ENCODE results near the gene PANK1.

DNA sequence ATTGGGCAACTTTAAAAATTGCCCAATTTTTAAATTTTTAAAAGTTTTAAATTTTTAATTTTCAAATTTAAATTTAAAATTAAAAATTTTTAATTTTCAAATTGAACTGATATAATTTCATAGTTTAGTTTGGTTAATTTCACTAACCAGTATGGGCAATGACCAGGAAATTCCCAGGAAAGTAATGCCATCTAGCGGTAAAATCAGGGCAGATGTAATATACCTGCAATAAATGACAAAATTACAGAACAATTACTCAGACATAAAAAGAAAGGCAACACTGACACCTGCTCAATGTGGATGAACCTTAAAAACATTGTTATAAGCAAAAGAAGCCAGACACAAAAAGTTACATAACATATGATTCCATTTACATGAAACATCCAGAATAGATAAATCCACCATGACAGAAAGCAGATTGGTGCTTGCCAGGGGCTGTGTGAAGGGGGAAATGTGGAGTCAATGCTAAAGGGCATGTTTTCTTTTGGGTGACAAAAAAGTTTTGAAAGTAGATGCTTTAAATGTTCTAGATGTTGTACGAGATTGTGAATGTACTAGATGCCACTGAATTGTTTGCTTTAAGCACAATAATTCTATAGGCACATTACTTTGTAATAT lies 81.1 kb downstream of the PANK1 start:
- TF ChIP-seq, protein P1, sequence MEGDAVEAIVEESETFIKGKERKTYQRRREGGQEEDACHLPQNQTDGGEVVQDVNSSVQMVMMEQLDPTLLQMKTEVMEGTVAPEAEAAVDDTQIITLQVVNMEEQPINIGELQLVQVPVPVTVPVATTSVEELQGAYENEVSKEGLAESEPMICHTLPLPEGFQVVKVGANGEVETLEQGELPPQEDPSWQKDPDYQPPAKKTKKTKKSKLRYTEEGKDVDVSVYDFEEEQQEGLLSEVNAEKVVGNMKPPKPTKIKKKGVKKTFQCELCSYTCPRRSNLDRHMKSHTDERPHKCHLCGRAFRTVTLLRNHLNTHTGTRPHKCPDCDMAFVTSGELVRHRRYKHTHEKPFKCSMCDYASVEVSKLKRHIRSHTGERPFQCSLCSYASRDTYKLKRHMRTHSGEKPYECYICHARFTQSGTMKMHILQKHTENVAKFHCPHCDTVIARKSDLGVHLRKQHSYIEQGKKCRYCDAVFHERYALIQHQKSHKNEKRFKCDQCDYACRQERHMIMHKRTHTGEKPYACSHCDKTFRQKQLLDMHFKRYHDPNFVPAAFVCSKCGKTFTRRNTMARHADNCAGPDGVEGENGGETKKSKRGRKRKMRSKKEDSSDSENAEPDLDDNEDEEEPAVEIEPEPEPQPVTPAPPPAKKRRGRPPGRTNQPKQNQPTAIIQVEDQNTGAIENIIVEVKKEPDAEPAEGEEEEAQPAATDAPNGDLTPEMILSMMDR (IDR thresholded peaks at IDR 0.05; ENCODE audit: low read length): peak; percentile 58
- no peak for TF ChIP-seq EZH2 (optimal IDR thresholded peaks at IDR 0.05; ENCODE audit: low read depth, low read length)
